Measurements from ENCODE around the gene UNC5A.
A peak's percentile ranks its signal among the peaks of the same experiment; 100 is the strongest.

The UNC5A gene

GRCh38 chr5:176891331-176891958 lies 81.1 kb downstream of the UNC5A start:
- no peaks in the 10 kb centered on the region for H3K9me3 ChIP-seq (ENCODE audit: control insufficient read depth in 5 of 5, low read length in 5 of 5)
- H3K4me1 ChIP-seq (ENCODE audit: control insufficient read depth in 5 of 5, insufficient read depth in 5 of 5, low read length in 5 of 5) = peaks cover 0 to 2% (median 0%) of the 10 kb centered on the region in 5 donors
- peaks cover 0 to 26% (median 0%) of the 10 kb centered on the region in 5 donors for H3K36me3 ChIP-seq (ENCODE audit: control insufficient read depth in 5 of 5, insufficient read depth in 5 of 5, low read length in 5 of 5)
- H3K27ac ChIP-seq (ENCODE audit: low read depth, low read length) = no peak overlapping the region
- H3K27me3 ChIP-seq (ENCODE audit: control insufficient read depth in 5 of 5, insufficient read depth in 4 of 5, low read length in 5 of 5) = peaks cover 0 to 11% (median 0%) of the 10 kb centered on the region in 5 donors
- H3K9ac ChIP-seq (ENCODE audit: low read length in 5 of 5) = no peak overlapping the region
- H3K4me3 ChIP-seq (ENCODE audit: low read depth in 1 of 5, low read length in 5 of 5) = no peak overlapping the region

DNA sequence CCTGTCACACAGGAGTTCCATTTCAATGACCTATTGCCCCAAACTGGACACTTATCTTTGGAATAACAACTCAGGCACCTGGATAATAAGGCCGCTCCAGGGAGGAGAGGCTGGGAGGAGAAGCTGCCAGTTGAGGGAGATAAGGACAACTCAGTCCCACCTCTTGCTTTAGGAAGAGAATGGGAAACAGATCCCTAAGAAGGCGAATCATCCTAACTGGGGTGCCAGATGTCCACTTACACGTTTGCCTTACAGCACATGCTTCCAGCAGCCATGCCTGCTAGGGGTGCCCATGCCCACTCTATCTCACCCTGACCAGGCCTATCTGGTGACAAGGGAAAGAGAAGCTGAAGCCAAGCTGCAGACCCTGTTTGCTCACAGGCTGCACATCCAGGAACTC lies 82.3 kb downstream of the UNC5A start:
- H3K4me1 ChIP-seq (ENCODE audit: control insufficient read depth in 5 of 5, insufficient read depth in 5 of 5, low read length in 5 of 5) = peaks cover 0 to 6% (median 0%) of the 10 kb centered on the region in 5 donors
- H3K4me3 ChIP-seq (ENCODE audit: low read depth in 1 of 5, low read length in 5 of 5) = no peak overlapping the region
- H3K36me3 ChIP-seq (ENCODE audit: control insufficient read depth in 5 of 5, insufficient read depth in 5 of 5, low read length in 5 of 5) = peaks cover 0 to 19% (median 0%) of the 10 kb centered on the region in 5 donors
- no peak overlapping the region for H3K9ac ChIP-seq (ENCODE audit: low read length in 5 of 5)
- no peaks in the 10 kb centered on the region for H3K9me3 ChIP-seq (ENCODE audit: control insufficient read depth in 5 of 5, low read length in 5 of 5)
- no peak overlapping the region for H3K27ac ChIP-seq (ENCODE audit: low read depth, low read length)
- H3K27me3 ChIP-seq (ENCODE audit: control insufficient read depth in 5 of 5, insufficient read depth in 4 of 5, low read length in 5 of 5) = peaks cover 0 to 11% (median 0%) of the 10 kb centered on the region in 5 donors

DNA sequence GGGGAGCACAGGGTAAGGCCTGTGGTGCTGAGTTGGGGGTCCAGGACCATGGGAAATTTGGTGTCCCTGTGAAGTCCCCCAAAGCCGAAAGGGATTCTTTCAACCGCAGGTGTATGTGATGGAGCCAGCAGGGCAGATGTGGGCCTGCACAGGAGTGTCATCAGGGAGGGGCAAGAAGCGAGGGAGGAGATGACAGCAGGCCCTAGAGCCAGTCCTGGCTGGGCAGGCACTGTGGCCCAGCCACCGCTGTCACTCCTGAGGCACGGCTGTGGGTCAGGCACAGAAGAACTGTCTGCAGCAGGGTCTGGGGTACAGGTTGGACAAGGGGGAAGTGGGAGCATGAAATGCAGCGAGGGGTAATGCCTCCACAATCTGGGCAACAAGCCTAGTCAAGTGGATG lies 83.9 kb downstream of the UNC5A start:
- Histone ChIP-seq H3K27ac (ENCODE audit: low read depth, low read length) (no peak overlapping the region), H3K4me3 (ENCODE audit: low read depth in 1 of 5, low read length in 5 of 5) (no peak overlapping the region), H3K27me3 (ENCODE audit: control insufficient read depth in 5 of 5, insufficient read depth in 4 of 5, low read length in 5 of 5) (peaks cover 0 to 11% (median 0%) of the 10 kb centered on the region in 5 donors), H3K4me1 (ENCODE audit: control insufficient read depth in 5 of 5, insufficient read depth in 5 of 5, low read length in 5 of 5) (peaks cover 0 to 11% (median 4%) of the 10 kb centered on the region in 5 donors), H3K9me3 (ENCODE audit: control insufficient read depth in 5 of 5, low read length in 5 of 5) (no peaks in the 10 kb centered on the region), H3K9ac (ENCODE audit: low read length in 5 of 5) (no peak overlapping the region), H3K36me3 (ENCODE audit: control insufficient read depth in 5 of 5, insufficient read depth in 5 of 5, low read length in 5 of 5) (peaks cover 0 to 9% (median 0%) of the 10 kb centered on the region in 5 donors)

- H3K9ac ChIP-seq (ENCODE audit: low read length in 5 of 5) = no peak overlapping the region
- H3K4me3 ChIP-seq (ENCODE audit: low read depth in 1 of 5, low read length in 5 of 5) = no peak overlapping the region
- H3K9me3 ChIP-seq (ENCODE audit: control insufficient read depth in 5 of 5, low read length in 5 of 5) = no peaks in the 10 kb centered on the region
- H3K36me3 ChIP-seq (ENCODE audit: control insufficient read depth in 5 of 5, insufficient read depth in 5 of 5, low read length in 5 of 5) = peaks cover 0 to 7% (median 0%) of the 10 kb centered on the region in 5 donors
- no peak overlapping the region for H3K27ac ChIP-seq (ENCODE audit: low read depth, low read length)
- peaks cover 0 to 26% (median 18%) of the 10 kb centered on the region in 5 donors for H3K4me1 ChIP-seq (ENCODE audit: control insufficient read depth in 5 of 5, insufficient read depth in 5 of 5, low read length in 5 of 5)
- peaks cover 0 to 11% (median 0%) of the 10 kb centered on the region in 5 donors for H3K27me3 ChIP-seq (ENCODE audit: control insufficient read depth in 5 of 5, insufficient read depth in 4 of 5, low read length in 5 of 5)
Observed at GRCh38 chr5:176895831-176896230, 85.5 kb downstream of the UNC5A start.

- no peak overlapping the region for H3K9ac ChIP-seq (ENCODE audit: low read length in 5 of 5)
- H3K4me1 ChIP-seq (ENCODE audit: control insufficient read depth in 5 of 5, insufficient read depth in 5 of 5, low read length in 5 of 5) = peaks cover 0 to 30% (median 18%) of the 10 kb centered on the region in 5 donors
- H3K4me3 ChIP-seq (ENCODE audit: low read depth in 1 of 5, low read length in 5 of 5) = no peak overlapping the region
- no peaks in the 10 kb centered on the region for H3K9me3 ChIP-seq (ENCODE audit: control insufficient read depth in 5 of 5, low read length in 5 of 5)
- no peak overlapping the region for H3K27ac ChIP-seq (ENCODE audit: low read depth, low read length)
- H3K27me3 ChIP-seq (ENCODE audit: control insufficient read depth in 5 of 5, insufficient read depth in 4 of 5, low read length in 5 of 5) = peaks cover 0 to 11% (median 0%) of the 10 kb centered on the region in 5 donors
- peaks cover 0 to 8% (median under 1%) of the 10 kb centered on the region in 5 donors for H3K36me3 ChIP-seq (ENCODE audit: control insufficient read depth in 5 of 5, insufficient read depth in 5 of 5, low read length in 5 of 5)
Observed at GRCh38 chr5:176897263-176897662, 86.9 kb downstream of the UNC5A start.

DNA sequence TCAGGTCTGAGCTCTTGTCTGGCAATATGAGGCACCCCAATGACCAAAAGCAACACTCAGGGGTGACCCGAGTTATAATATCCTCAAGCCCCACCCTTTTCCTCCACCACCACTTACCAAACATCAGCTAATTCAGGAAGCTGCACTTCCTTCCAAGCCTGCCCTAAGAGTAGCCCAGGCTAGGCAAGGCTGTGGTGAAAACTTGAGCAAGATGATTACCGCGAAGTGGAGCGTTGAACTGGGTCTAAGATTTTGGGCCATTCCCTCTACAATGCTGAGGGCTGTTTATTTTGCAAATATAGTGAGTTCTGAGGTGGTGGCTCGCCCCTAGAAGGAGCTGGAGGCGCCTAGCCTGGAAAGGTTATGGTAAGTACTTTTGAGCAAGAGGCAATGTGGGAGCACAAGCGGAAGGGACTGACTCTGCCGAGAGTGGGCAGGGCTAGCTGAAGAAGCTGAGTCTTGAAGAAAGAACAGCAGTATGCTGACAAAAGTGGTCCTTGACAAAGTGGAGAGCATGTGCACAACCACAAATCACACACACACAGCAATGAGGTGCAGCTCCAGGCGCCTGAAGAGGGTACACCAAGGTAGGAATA lies 89.0 kb downstream of the UNC5A start, which contains the start of gene HK3:
HK3 (minus strand) TSS at position 51 of the 596 bp plus-strand sequence. CDS start 3,187 bp downstream, outside the sequence.
- Histone ChIP-seq H3K4me3 (ENCODE audit: low read depth in 1 of 5, low read length in 5 of 5) (peak within 1 kb of the TSS in 4 of 5 donors; percentile 1 to 41 (median 22)), H3K27ac (ENCODE audit: low read depth, low read length) (no peak within 1 kb of the TSS)

DNA sequence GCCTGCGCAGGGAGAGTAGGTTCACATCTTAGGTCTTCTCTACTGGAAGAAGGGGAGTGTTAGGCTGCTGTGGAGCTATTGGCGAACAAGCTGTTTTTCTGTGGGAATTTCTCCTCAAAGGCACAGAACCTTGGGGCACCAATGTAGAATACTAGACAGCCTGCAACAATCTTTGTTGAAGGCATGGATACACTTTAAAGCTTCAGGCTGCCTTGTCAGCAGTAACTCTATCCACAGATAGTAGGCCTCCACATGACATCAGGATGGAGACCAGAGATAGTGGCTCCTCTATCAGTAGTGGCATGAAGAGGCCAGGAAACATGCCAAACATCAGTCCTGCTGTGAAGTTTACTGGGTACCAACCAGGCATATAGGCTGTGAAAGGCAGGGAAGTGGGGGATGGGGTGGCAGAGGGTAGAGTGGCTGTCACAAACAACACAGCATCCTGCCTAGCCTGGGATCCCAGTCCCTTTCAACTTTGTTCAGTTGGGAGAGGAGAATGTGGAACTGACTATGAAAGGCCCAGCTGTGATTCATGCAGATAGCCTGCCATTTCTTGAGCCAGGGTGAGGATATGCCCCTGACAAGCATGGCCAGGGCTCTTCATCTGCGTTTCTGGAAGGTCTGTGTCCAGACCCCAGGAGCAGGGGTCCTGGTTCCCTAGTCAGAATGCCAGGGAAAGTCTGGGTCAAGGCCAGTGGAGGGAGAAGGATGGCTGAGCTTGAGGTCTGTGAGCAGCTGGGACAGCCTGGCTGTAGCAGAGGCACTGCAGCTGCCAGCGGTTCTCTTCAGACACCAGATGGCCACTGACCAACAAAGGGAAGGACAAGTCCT lies 89.8 kb downstream of the UNC5A start:
- Histone ChIP-seq H3K27me3 (ENCODE audit: control insufficient read depth in 5 of 5, insufficient read depth in 4 of 5, low read length in 5 of 5) (peaks cover 0 to 4% (median 0%) of the 10 kb centered on the region in 5 donors), H3K9ac (ENCODE audit: low read length in 5 of 5) (no peak overlapping the region), H3K27ac (ENCODE audit: low read depth, low read length) (no peak overlapping the region), H3K4me3 (ENCODE audit: low read depth in 1 of 5, low read length in 5 of 5) (peak overlapping the region in 1 of 5 donors; percentile 38), H3K36me3 (ENCODE audit: control insufficient read depth in 5 of 5, insufficient read depth in 5 of 5, low read length in 5 of 5) (peaks cover 17 to 31% (median 29%) of the 10 kb centered on the region in 5 donors), H3K4me1 (ENCODE audit: control insufficient read depth in 5 of 5, insufficient read depth in 5 of 5, low read length in 5 of 5) (peaks cover 0 to 33% (median 18%) of the 10 kb centered on the region in 5 donors), H3K9me3 (ENCODE audit: control insufficient read depth in 5 of 5, low read length in 5 of 5) (no peaks in the 10 kb centered on the region)

More for the DNA sequence above, 89.0 kb downstream of the UNC5A start, which contains the start of gene HK3:
- H3K9me3 ChIP-seq (ENCODE audit: control insufficient read depth in 5 of 5, low read length in 5 of 5) = no peaks in the 10 kb centered on the region
- H3K4me1 ChIP-seq (ENCODE audit: control insufficient read depth in 5 of 5, insufficient read depth in 5 of 5, low read length in 5 of 5) = peaks cover 0 to 33% (median 18%) of the 10 kb centered on the region in 5 donors
- no peak within 1 kb of the TSS for H3K9ac ChIP-seq (ENCODE audit: low read length in 5 of 5)
- H3K27me3 ChIP-seq (ENCODE audit: control insufficient read depth in 5 of 5, insufficient read depth in 4 of 5, low read length in 5 of 5) = peaks cover 0 to 4% (median 0%) of the 10 kb centered on the region in 5 donors
- peaks cover 10 to 25% (median 22%) of the 10 kb centered on the region in 5 donors for H3K36me3 ChIP-seq (ENCODE audit: control insufficient read depth in 5 of 5, insufficient read depth in 5 of 5, low read length in 5 of 5)

DNA sequence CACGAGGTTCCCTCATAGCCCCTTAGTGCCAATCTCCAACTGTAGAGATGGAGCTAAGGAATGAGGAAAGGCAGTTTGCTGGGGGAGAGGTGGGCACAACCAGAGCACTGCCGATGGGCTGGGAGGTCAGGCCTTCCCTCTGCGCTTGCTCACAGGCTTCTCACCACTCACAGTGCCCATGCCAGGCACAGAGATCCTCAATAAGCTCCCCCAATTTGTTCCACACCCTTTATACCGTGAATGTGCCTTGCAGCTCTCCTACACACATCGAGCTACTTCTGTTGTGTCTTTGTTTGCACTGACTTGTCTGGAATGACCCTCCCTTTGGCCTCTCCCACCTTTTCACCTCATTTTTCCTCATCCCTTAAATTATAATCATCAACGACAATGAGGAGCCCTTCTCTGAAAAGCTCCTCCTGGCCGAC lies 90.4 kb downstream of the UNC5A start:
- Histone ChIP-seq H3K36me3 (ENCODE audit: control insufficient read depth in 5 of 5, insufficient read depth in 5 of 5, low read length in 5 of 5) (peaks cover 23 to 38% (median 35%) of the 10 kb centered on the region in 5 donors), H3K9me3 (ENCODE audit: control insufficient read depth in 5 of 5, low read length in 5 of 5) (no peaks in the 10 kb centered on the region), H3K4me3 (ENCODE audit: low read depth in 1 of 5, low read length in 5 of 5) (no peak overlapping the region), H3K9ac (ENCODE audit: low read length in 5 of 5) (no peak overlapping the region), H3K27me3 (ENCODE audit: control insufficient read depth in 5 of 5, insufficient read depth in 4 of 5, low read length in 5 of 5) (no peaks in the 10 kb centered on the region), H3K27ac (ENCODE audit: low read depth, low read length) (no peak overlapping the region), H3K4me1 (ENCODE audit: control insufficient read depth in 5 of 5, insufficient read depth in 5 of 5, low read length in 5 of 5) (peaks cover 0 to 33% (median 18%) of the 10 kb centered on the region in 5 donors)

GRCh38 chr5:176901260-176902101 lies 91.1 kb downstream of the UNC5A start:
- Histone ChIP-seq H3K9ac (ENCODE audit: low read length in 5 of 5) (no peak overlapping the region), H3K27ac (ENCODE audit: low read depth, low read length) (no peak overlapping the region), H3K27me3 (ENCODE audit: control insufficient read depth in 5 of 5, insufficient read depth in 4 of 5, low read length in 5 of 5) (no peaks in the 10 kb centered on the region), H3K9me3 (ENCODE audit: control insufficient read depth in 5 of 5, low read length in 5 of 5) (no peaks in the 10 kb centered on the region), H3K36me3 (ENCODE audit: control insufficient read depth in 5 of 5, insufficient read depth in 5 of 5, low read length in 5 of 5) (peaks cover 28 to 45% (median 42%) of the 10 kb centered on the region in 5 donors), H3K4me1 (ENCODE audit: control insufficient read depth in 5 of 5, insufficient read depth in 5 of 5, low read length in 5 of 5) (peaks cover 0 to 33% (median 18%) of the 10 kb centered on the region in 5 donors), H3K4me3 (ENCODE audit: low read depth in 1 of 5, low read length in 5 of 5) (no peak overlapping the region)
